ENCODE measurements around the gene NDST1. TPM values are rescaled to one million over a fixed set of nuclear protein-coding genes. Genes with fewer than 3 reads are reported as not detected.

Gene NDST1
- total and polyA plus RNA-seq, 10 of the 15 experiments (the other 5 are each of a cell fraction or from before 2014, with no cell fraction given) = 0.20 to 53.5 (median 12.9) TPM

- ChIA-PET RAD21 (ENCODE audit: unreplicated experiment) (no interaction called here), SMC1A (ENCODE audit: uncharacterized antibody, unreplicated experiment) (interaction anchor here (1.1 kb wide), 1 partner anchor 76 kb away, joined by 3 read pairs; no protein-coding TSS in a partner anchor), CTCF (interaction anchor here (1.2 kb wide), 1 partner anchor 17 kb away, joined by 3 read pairs; no protein-coding TSS in a partner anchor), POLR2A (no interaction called here)
- 70% methylated on average over 10 of the region's 10 CpGs for WGBS (ENCODE audit: insufficient coverage, insufficient replicate concordance, low lambda C conversion rate, missing lambda C conversion rate)
- FAIRE-seq (no peak), DNase-seq (ENCODE audit: low read depth, low spot score) (no peak), ATAC-seq (no peak)
- no TSS peak for BruUV-seq (replicated peaks)
- Histone ChIP-seq H2AFZ (ENCODE audit: control insufficient read depth, low read depth, low read length) (no peak overlapping the region), H3K79me2 (ENCODE audit: control insufficient read depth, insufficient read depth, low read length) (no peaks in the 10 kb centered on the region), H3K9me3 (replicated peaks; ENCODE audit: control insufficient read depth, insufficient read depth, low read length) (no peaks in the 10 kb centered on the region), H3K36me3 (ENCODE audit: control insufficient read depth in 2 of 2, insufficient read depth in 2 of 2, low read length in 1 of 2) (no peaks in the 10 kb centered on the region), H3K27ac (ENCODE audit: control insufficient read depth, insufficient read depth) (no peak overlapping the region), H3K9ac (ENCODE audit: control insufficient read depth, insufficient read depth, low read length) (no peak overlapping the region), H3K4me1 (ENCODE audit: control insufficient read depth, insufficient read depth, low read length) (0 out of 2 replicates have a peak, but pooled peaks cover 1% of the 10 kb centered on the region), H3K4me3 (no peak overlapping the region), H3K4me2 (ENCODE audit: control insufficient read depth, insufficient read depth) (no peak overlapping the region), H3K27me3 (replicated peaks in 1 of 2; ENCODE audit: control insufficient read depth in 2 of 2, insufficient read depth in 2 of 2, low read length in 1 of 2) (no peaks in the 10 kb centered on the region; a peak in 1 of 4 replicates), H4K20me1 (ENCODE audit: control insufficient read depth, insufficient read depth) (no peaks in the 10 kb centered on the region)
- in situ Hi-C loops (cut with MboI) = no loop called here
- intact Hi-C loops (cut with micrococcal nuclease; ENCODE audit: unreplicated experiment) = no loop called here
- TF ChIP-seq SMAD1 (IDR thresholded peaks at IDR 0.05; ENCODE audit: low read depth, partially characterized antibody) (no peak), MXI1 (IDR thresholded peaks at IDR 0.05; ENCODE audit: low read depth, low read length) (no peak), MTA3 (IDR thresholded peaks at IDR 0.05; ENCODE audit: borderline replicate concordance, low read length) (no peak), IKZF2 (IDR thresholded peaks at IDR 0.05) (no peak), PKNOX1 (IDR thresholded peaks at IDR 0.05) (no peak), ZBTB40 (IDR thresholded peaks at IDR 0.05; ENCODE audit: borderline replicate concordance) (no peak), SMC3 (IDR thresholded peaks at IDR 0.05; ENCODE audit: borderline replicate concordance, low read length) (no peak), HDAC6 (IDR thresholded peaks at IDR 0.05; ENCODE audit: unreplicated experiment) (no peak), LARP7 (IDR thresholded peaks at IDR 0.05) (no peak), RAD51 (IDR thresholded peaks at IDR 0.05) (no peak), FOS (IDR thresholded peaks at IDR 0.05; ENCODE audit: borderline replicate concordance, extremely low read depth, insufficient read length) (no peak), JUNB (IDR thresholded peaks at IDR 0.05) (no peak), E2F4 (IDR thresholded peaks at IDR 0.05; ENCODE audit: low read depth, low read length) (no peak), NBN (IDR thresholded peaks at IDR 0.05) (no peak)
Observed at GRCh38 chr5:150577378-150578139, 69.6 kb downstream of the NDST1 start.

All from GM12878 (cell line).